Astrocyte (in vitro differentiated cells and primary cell): ENCODE measurements around the gene WDR86.

Source experiments
- EZH2 ChIP-seq: IDR thresholded peaks from 2 replicates; pipeline ENCODE4 v1.6.1; 2012; ENCODE audit warnings: mild to moderate bottlenecking, low read length, inconsistent platforms; ENCODE audit not compliant: insufficient read depth
- TF ChIP-seq, protein P1 (sequence below): IDR thresholded peaks from 2 replicates; pipeline ENCODE4 v1.5.1; 2011; ENCODE audit warnings: low read depth, mild to moderate bottlenecking, inconsistent platforms, low read length, moderate library complexity; ENCODE audit not compliant: insufficient read depth

DNA sequence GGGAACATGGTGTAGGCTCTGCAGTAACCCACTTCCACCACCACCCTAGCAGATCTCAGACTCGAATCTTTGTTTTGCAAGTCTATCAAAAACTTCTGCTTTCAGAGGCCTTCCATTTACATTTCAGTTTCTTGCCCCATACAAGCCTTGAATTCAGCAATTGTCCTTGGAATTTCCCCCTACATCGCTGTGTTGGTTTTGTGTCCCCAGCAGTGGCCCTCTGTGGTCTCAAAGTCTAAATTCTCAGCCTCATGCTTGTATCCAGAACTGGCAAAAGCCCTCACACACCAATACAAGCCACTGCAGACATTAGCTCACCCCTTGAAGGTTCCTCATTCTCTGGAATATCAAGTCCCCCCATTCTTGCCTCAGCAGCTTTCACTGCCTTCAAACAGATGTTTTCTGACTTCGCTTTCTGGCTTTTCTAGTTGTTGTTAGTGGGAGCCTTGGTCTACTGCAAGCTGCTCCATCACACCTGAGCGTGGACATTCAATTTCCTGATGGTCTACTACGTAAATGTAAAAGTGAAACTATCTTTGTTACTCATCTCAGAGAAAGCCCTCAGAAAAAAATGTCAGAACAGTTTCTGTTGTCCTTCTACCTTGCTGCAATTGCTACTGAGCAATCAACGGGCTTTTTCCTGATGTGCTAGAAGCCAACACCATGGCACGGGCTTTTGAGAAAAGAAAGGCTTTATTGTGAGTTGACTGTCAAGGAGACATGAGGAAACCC lies 70.0 kb downstream of the WDR86 start:
- TF ChIP-seq, protein P1, sequence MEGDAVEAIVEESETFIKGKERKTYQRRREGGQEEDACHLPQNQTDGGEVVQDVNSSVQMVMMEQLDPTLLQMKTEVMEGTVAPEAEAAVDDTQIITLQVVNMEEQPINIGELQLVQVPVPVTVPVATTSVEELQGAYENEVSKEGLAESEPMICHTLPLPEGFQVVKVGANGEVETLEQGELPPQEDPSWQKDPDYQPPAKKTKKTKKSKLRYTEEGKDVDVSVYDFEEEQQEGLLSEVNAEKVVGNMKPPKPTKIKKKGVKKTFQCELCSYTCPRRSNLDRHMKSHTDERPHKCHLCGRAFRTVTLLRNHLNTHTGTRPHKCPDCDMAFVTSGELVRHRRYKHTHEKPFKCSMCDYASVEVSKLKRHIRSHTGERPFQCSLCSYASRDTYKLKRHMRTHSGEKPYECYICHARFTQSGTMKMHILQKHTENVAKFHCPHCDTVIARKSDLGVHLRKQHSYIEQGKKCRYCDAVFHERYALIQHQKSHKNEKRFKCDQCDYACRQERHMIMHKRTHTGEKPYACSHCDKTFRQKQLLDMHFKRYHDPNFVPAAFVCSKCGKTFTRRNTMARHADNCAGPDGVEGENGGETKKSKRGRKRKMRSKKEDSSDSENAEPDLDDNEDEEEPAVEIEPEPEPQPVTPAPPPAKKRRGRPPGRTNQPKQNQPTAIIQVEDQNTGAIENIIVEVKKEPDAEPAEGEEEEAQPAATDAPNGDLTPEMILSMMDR = no peak
- no peak for TF ChIP-seq EZH2
